ENCODE measurements around the gene AQP2.
A peak's percentile ranks its signal among the peaks of the same experiment; 100 is the strongest.

AQP2 gene

GRCh38 chr12:49955899-49956662 is 5.5 kb downstream of the AQP2 start:
- DNase-seq (ENCODE audit: low read depth): no peak

- DNase-seq (ENCODE audit: low read depth): no peak
Measured at GRCh38 chr12:49956663-49957569, 6.4 kb downstream of the AQP2 start.

- no peak for DNase-seq (ENCODE audit: low read depth)
Measured at GRCh38 chr12:49957570-49957967, 7.0 kb downstream of the AQP2 start.

- no peak for DNase-seq (ENCODE audit: low read depth)
Measured at GRCh38 chr12:49959685-49960473, 9.3 kb downstream of the AQP2 start.

GRCh38 chr12:49960474-49961110 is 10.1 kb downstream of the AQP2 start:
- DNase-seq (ENCODE audit: low read depth): no peak

- DNase-seq (ENCODE audit: low read depth): no peak
Measured at GRCh38 chr12:49961111-49961922, 10.8 kb downstream of the AQP2 start, which contains the start of gene AQP5. AQP5 (plus strand) TSS chr12:49961872; CDS start chr12:49962018, 146 bp downstream.

- no peak for DNase-seq (ENCODE audit: low read depth)
Measured at GRCh38 chr12:49961993-49962764, 11.6 kb downstream of the AQP2 start.

- no peak for DNase-seq (ENCODE audit: low read depth)
Measured at GRCh38 chr12:49962861-49963765, 12.6 kb downstream of the AQP2 start.

- DNase-seq (ENCODE audit: low read depth): no peak
Measured at GRCh38 chr12:49963976-49964815, 13.7 kb downstream of the AQP2 start.

- no peak for DNase-seq (ENCODE audit: low read depth)
Measured at GRCh38 chr12:49964849-49965624, 14.5 kb downstream of the AQP2 start.

GRCh38 chr12:49965836-49966235 is 15.3 kb downstream of the AQP2 start:
- DNase-seq (ENCODE audit: low read depth): no peak

GRCh38 chr12:49966511-49967041 is 16.0 kb downstream of the AQP2 start:
- DNase-seq (ENCODE audit: low read depth): no peak

GRCh38 chr12:49967042-49967776 is 16.7 kb downstream of the AQP2 start:
- peak; percentile 87 for DNase-seq (ENCODE audit: low read depth)

GRCh38 chr12:49967777-49968250 is 17.3 kb downstream of the AQP2 start:
- DNase-seq (ENCODE audit: low read depth): no peak

GRCh38 chr12:49968471-49968870 is 17.9 kb downstream of the AQP2 start:
- DNase-seq (ENCODE audit: low read depth): no peak

- DNase-seq (ENCODE audit: low read depth): no peak
Measured at GRCh38 chr12:49969027-49969426, 18.5 kb downstream of the AQP2 start.

Data from T follicular helper cell (primary cell).